D721Med (cell line): Measurements from ENCODE around the gene SYNGR4.

Source experiments
- DNase-seq: peaks from one replicate; pipeline ENCODE4 v3.0.0; 2011; ENCODE audit warnings: low spot score; ENCODE audit not compliant: insufficient read length
- FAIRE-seq: peaks from 2 replicates; lab custom pipeline; 2011; peaks lifted over from hg19 to GRCh38; lab: Jason Lieb, UNC
- TF ChIP-seq, protein P1 (sequence below): IDR thresholded peaks from 2 replicates; pipeline ENCODE4 v1.5.1; 2012; ENCODE audit warnings: mild to moderate bottlenecking, control low read depth; ENCODE audit not compliant: insufficient read depth; ENCODE audit errors: missing control alignments

Gene SYNGR4

DNA sequence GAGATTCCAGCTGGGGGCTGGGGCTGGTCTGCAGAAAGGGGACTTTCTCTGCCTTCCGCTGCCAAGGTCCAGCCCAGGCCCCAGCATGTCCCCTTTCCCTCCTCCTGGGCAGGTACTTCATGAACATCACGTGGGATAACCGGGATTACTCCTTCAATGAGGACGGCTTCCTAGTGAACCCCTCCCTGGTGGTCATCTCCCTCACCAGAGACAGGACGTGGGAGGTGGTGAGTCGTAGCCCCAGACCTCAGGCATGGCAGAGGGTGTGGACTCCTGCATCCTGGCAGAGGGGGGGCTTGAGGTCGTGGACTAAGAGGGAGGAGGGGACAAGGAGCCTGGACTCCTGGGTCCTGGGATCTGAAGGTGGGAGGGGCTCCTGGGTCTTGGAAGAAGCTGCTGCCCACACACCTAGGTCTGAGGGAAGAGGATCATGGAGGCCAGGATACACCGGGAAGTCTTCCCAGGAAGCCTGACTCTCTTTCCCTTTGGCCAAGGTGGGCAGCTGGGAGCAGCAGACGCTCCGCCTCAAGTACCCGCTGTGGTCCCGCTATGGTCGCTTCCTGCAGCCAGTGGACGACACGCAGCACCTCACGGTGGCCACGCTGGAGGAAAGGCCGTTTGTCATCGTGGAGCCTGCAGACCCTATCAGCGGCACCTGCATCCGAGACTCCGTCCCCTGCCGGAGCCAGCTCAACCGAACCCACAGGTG, 49.9 kb downstream of the SYNGR4 start:
- DNase-seq (no peak), FAIRE-seq (no peak)

DNA sequence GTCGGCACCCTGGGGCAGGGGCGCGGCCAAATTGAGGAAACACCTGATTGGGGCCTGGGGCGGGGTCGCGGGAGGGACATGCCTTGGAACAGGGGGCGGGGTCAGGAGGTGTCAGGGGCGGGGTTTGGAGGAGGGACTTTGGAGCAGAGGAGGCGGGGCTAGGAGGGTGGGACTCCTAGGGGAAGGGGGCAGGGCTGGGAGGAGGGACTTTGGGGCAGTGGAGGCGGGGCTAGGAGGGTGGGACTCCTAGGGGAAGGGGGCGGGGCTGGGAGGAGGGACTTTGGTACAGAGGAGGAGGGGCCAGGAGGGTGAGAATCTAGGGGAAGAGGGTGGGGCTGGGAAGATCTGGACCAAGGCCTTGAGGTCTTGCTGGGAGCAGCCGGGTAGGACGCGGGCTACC, 51.2 kb downstream of the SYNGR4 start:
- DNase-seq, result no peak
- no peak for FAIRE-seq
- TF ChIP-seq, protein P1, sequence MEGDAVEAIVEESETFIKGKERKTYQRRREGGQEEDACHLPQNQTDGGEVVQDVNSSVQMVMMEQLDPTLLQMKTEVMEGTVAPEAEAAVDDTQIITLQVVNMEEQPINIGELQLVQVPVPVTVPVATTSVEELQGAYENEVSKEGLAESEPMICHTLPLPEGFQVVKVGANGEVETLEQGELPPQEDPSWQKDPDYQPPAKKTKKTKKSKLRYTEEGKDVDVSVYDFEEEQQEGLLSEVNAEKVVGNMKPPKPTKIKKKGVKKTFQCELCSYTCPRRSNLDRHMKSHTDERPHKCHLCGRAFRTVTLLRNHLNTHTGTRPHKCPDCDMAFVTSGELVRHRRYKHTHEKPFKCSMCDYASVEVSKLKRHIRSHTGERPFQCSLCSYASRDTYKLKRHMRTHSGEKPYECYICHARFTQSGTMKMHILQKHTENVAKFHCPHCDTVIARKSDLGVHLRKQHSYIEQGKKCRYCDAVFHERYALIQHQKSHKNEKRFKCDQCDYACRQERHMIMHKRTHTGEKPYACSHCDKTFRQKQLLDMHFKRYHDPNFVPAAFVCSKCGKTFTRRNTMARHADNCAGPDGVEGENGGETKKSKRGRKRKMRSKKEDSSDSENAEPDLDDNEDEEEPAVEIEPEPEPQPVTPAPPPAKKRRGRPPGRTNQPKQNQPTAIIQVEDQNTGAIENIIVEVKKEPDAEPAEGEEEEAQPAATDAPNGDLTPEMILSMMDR, result no peak

More for the DNA sequence above, 49.9 kb downstream of the SYNGR4 start:
- TF ChIP-seq, protein P1, result no peak

DNA sequence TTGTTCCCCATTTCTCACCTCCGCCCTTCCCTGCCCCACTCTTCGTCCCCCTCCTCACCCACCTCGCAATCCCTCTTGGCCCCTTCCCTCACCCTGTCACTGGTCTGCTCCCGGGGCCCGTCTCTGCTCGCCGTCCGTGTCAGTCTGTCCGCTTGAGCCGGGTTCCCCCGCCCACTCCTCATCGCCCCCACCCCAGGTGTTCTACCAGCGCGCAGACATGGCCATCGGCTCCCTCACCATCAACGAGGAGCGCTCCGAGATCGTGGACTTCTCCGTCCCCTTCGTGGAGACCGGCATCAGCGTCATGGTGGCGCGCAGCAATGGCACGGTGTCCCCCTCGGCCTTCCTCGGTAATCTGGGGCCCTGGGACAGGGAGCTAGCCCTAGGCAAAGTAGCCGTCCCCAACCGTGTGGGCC, 51.6 kb downstream of the SYNGR4 start:
- FAIRE-seq (no peak), DNase-seq (no peak)
- TF ChIP-seq, protein P1, result no peak

DNA sequence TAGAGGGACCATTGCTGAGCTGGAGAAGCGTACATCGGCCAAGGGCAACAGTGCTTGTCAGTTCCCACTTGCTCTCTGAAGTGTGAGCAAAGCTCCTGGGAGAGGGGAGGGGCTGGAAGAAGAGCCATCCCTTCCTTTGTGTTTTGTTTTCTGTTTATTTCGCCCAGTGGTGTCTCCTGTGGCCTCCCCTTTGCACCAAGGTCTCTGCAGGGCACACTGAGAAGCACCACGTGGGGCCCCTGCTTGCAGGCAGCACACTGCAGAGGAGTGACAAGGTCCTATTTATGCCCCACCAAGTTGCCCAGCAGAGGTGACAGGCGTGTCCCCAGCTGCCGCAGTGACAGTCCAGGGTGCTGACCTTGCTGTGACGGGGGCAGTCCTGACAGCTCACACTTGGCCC, 53.3 kb downstream of the SYNGR4 start:
- DNase-seq (no peak), FAIRE-seq (no peak)
- TF ChIP-seq, protein P1, result no peak

DNA sequence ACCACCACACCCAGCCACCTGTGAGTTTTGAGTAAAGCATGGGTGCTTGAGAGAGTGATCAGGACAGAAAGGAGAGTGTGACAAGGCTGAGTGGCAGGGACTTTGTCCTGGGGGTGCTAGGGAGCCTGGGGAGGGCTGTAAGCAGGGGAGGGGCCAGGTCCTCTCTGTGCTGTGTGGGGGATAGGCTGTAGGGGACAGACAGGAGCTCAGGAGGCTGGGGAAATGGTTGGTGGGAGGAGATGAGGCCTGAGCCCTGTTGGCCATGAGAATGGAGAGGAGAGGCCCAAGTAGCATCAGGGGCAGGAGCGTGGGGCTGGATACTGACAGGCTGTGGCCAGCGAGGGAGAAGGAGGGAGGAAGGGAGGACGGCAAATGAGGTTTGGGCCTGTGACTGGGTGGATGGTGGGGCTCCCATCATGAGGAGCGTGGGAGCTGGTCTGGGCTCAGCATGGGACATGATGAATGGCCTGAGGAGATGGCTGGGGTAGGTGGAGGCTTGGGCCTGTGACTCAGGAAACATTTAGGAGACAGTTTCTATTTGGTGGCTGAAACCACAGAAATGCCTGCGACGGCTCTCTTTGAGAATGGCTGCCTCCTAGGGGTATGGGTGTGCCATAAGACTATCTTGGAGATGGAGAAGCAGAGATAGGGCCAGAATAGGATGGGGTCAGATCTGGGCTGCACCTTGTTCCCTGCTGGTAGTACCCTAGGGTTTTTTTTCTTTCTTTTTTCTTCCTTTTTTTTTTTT, 54.3 kb downstream of the SYNGR4 start:
- DNase-seq, result no peak
- no peak for FAIRE-seq
- TF ChIP-seq, protein P1, result no peak

DNA sequence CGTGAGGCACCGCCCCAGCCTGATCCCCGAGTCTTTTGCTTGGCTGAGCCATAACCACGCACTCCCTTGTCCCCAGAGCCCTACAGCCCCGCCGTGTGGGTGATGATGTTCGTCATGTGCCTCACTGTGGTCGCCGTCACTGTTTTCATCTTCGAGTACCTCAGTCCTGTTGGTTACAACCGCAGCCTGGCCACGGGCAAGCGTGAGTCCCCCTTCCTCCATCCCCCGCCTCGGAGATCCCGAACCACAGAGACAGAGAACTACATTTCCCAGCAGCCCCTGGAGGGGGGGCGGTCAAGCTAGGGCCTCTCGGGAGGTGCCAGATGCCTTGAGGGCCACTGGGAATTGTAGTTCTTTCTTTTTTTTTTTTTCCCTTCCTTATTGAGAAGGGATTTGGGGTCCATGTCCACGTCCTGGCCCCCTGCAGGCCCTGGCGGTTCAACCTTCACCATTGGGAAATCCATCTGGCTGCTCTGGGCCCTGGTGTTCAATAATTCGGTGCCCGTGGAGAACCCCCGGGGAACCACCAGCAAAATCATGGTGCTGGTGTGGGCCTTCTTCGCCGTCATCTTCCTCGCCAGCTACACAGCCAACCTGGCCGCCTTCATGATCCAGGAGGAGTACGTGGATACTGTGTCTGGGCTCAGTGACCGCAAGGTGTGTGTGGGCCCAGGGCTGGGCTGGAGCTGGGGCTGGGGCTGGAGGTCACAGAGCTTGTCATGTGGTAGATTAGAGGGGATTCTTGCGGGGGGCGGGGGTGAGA, 55.2 kb downstream of the SYNGR4 start:
- DNase-seq, result no peak
- FAIRE-seq, result no peak

More for the DNA sequence above, 55.2 kb downstream of the SYNGR4 start:
- TF ChIP-seq, protein P1, result no peak
